Hair follicle dermal papilla cell (primary cell): ENCODE results near the gene ZCCHC14. TPM values are rescaled to one million over a fixed set of nuclear protein-coding genes. Genes with fewer than 3 reads are reported as not detected.

Source experiments
- total RNA-seq: library from RNA; depleted of rRNA; stranded (reverse); fragments of >200 nt; gene quantifications from 2 replicates; pipeline ENCODE4 v1.2.3, GENCODE V29; 2012

Gene ZCCHC14
- 16.2 and 24.0 TPM in 2 replicates for total RNA-seq

DNA sequence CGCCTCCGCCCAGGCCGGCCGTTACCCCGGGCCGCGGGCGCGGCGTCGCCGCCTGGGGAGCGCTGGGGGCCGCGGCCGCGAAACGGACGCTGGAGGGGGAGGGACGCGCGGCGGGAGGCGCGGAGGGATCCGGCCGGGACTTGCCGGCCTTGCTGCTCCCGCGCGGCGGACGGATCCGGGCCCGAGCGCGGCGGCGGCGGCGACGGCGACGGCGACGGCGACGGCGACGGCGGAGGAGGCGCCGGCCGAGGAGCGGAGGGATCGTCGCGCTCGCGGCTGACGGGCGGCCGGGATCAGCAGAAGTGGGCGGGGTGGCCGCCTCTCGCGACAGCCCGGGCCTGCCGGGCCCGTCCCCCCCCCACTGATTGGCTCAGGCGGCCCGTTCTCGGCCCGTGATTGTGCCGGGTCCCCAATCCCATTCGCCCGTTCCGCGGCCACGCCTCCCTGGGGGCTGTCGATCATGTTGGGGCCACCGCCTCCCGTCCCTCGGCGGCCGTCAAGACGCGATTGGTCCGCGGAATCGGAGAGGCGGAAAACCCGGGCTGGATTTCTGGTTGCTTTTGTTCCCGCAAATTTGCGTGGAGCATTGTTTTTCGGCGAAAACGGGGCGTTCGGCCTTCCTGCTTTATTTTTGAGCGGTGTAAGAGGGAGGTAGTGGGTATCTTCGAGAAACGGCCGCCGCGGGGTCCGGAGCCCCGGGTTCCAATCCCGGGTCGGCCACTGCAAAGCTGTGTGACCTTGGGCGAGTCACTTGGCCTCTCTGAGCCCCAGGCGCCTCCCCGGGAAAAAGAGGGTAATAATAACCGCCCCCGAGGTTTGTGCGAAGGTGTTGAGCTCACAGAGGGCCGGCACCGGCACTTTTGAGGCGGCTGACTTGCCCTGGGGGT lies at the start of gene ZCCHC14:
TSS of gene ZCCHC14 (minus strand) at position 304 of the 887 bp plus-strand sequence. CDS start 786 bp downstream, outside the sequence.

DNA sequence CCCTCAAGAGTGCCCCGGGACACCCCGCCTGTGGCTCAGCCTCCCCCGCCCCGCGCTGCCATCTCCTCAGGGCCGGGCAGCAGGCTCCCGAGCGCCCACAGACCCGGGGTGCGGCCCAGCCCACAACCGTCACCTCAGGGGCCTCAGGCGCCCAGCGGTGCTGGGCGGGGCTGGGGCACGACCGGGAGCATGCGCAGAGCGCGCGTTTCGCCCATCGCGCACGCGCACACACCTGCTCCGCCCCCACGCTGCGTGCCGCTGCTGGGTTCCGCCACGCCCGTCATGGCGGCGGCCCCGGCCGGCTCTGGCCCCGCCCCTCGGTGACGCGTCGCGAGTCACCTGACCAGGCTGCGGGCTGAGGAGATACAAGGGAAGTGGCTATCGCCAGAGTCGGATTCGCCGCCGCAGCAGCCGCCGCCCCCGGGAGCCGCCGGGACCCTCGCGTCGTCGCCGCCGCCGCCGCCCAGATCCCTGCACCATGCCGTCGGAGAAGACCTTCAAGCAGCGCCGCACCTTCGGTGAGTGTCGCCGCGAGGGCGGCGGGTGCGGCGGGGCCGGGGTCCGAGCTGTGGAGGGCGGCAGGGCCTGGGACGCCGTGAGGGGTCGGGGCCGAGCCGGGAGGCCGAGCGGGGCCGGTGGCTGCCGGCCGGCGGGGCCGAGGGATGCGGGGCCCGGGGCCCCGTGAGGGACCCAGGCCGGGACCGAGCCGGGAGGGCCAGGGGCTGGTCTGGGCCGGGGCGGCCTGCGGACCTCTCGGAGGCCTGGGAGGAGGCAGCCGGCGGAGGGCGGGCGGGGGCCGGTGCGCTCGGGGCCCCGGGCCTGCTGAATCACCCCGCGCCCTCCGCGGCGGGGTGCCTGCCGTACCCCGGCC lies 100.6 kb downstream of the ZCCHC14 start, which contains the start of gene MAP1LC3B:
TSS of gene MAP1LC3B (plus strand) at position 387 of the 871 bp plus-strand sequence. CDS start at position 479, 92 bp downstream.

DNA sequence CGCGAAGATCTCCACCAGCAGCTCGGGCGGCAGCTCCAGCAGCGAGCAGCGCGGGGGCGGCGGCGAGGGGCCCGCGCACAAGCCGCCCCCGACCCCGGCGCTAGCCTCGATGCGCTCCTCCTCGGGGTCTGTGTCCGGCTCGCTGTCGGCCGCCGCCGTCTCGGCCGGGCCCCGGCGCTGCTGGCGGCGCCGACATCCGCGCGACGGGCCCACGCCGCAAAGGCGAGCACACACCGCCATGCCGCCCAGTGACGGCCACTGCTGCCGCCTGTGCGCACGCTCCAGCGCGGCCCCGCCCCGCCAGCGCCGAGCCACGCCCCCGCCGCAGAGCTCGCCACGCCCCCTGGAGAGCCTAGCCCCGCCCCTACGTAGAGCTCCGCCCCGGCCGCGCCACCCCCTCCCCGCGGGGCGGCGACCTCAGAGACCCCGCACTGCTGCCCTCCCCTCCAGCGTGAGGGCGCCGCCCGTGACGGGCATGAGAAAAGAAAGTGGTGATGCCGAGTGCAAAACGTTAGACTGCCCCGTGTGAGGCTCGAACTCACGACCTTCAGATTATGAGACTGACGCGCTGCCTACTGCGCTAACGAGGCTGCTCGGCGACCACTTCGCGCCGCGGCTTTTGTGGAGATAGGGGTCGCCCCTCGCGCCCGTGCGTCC lies 109.2 kb downstream of the ZCCHC14 start, which contains the start of gene FBXO31:
TSS of gene FBXO31 (minus strand) at position 272 of the 657 bp plus-strand sequence. CDS start at position 240, 32 bp downstream.

Other genes starting within 250 kb of the ZCCHC14 start
- 5.1 and 5.5 TPM in 2 replicates for gene C16orf95, start 175.6 kb downstream of the ZCCHC14 start, total RNA-seq
- gene FBXO31, start 109.2 kb downstream of the ZCCHC14 start, total RNA-seq = 40.1 and 44.0 TPM in 2 replicates
- 32.8 and 34.7 TPM in 2 replicates for gene MAP1LC3B, start 100.7 kb downstream of the ZCCHC14 start, total RNA-seq
- not detected in 2 replicates for gene JPH3, start 109.5 kb upstream of the ZCCHC14 start, total RNA-seq